Activated T-cell treated with anti-CD3 and anti-CD28 coated beads, Interleukin-2, amount 50 U/mL, for 72 hours (primary cell): Measurements from ENCODE around the gene ZNF79. TPM values are rescaled to one million over a fixed set of nuclear protein-coding genes. Genes with fewer than 3 reads are reported as not detected.

Source experiments
- ATAC-seq, 2 donors: fragments of 150-1000 bp; cut with Tn5 transposase; replicated peaks in 1 of 2; 2 replicates each; pipeline ENCODE4 v1.10.0; 2021; ENCODE audit warnings: moderate library complexity in 2 of 2, mild to moderate bottlenecking in 1 of 2
- DNase-seq, 2 donors: peaks; one replicate each; pipeline ENCODE4 v3.0.0; 2021 to 2022; ENCODE audit warnings: mixed read lengths in 1 of 2
- H3K27ac Mint-ChIP-seq: one replicate; pipeline ENCODE4 v1.8.0; 2022; ENCODE audit warnings: mild to moderate bottlenecking, moderate library complexity, mixed read lengths
- H3K27me3 Mint-ChIP-seq: one replicate; pipeline ENCODE4 v1.8.0; 2022; ENCODE audit warnings: low read depth, mixed read lengths
- H3K36me3 Mint-ChIP-seq, 2 donors: one replicate each; pipeline ENCODE4 v1.8.0; 2022; ENCODE audit warnings: mixed read lengths in 2 of 2, mild to moderate bottlenecking in 1 of 2; ENCODE audit not compliant: insufficient read depth in 2 of 2
- H3K4me1 Mint-ChIP-seq: one replicate; pipeline ENCODE4 v1.8.0; 2022; ENCODE audit warnings: low read depth, mixed read lengths
- H3K4me3 Mint-ChIP-seq, 2 donors: one replicate each; pipeline ENCODE4 v1.8.0; 2022; ENCODE audit warnings: mild to moderate bottlenecking in 2 of 2, mixed read lengths in 2 of 2, moderate library complexity in 2 of 2
- H3K9me3 Mint-ChIP-seq, 2 donors: one replicate each; pipeline ENCODE4 v1.8.0; 2022; ENCODE audit warnings: mixed read lengths in 2 of 2
- total RNA-seq, 2 donors: library from RNA; stranded (reverse); gene quantifications; one replicate each; pipeline ENCODE4 v1.2.3, GENCODE V29; 2022

The ZNF79 gene
- total RNA-seq, 2 donors from 2014 or later: 10.4 to 16.1 TPM

DNA sequence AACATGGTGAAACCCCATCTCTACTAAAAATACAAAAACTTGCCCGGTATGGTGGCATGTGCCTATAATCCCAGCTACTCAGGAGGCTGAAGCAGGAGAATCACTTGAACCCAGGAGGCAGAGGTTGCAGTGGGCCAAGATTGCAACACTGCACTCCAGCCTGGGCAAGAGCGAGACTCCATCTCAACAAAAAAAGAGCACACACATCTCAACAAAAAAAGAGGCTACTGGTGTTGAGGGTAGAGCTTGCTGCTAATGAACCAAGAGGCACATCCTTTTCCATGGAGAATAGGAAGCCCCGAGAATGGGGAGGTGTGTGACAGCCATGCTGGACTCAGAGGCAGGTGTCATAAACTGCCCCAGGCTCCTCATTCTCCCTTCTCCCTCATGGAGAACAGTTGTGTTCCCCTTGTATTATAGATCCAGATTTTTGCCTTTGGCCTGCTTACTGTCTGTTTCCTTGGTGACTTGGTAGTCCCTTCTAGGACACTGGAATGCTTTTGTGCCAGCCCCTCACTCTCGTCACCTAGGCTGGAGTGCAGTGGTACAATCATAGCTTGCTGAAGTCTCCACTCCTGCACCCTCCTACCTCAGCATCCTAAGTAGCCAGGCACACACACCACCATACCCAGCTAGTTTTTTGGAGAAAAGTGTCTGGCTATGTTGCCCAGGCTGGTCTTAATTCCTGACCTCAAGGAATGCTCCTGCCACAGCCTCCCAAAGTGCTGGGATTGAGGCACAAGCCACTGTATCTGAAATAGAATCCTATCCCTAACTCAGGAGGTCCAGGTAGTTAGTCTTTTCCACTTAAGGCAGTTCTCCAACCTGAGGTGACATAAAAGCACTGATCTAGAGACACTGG is 21.9 kb downstream of the ZNF79 start:
- Mint-ChIP-seq H3K36me3 (peaks cover 59 to 79% of the 10 kb centered on the region in 2 donors), H3K27ac (peak overlapping the region; percentile 61), H3K4me3 (no peak overlapping the region), H3K27me3 (no peaks in the 10 kb centered on the region), H3K4me1 (peaks cover 43% of the 10 kb centered on the region), H3K9me3 (peaks cover 2 to 12% of the 10 kb centered on the region in 2 donors)
- no peak for DNase-seq
- ATAC-seq: no peak

DNA sequence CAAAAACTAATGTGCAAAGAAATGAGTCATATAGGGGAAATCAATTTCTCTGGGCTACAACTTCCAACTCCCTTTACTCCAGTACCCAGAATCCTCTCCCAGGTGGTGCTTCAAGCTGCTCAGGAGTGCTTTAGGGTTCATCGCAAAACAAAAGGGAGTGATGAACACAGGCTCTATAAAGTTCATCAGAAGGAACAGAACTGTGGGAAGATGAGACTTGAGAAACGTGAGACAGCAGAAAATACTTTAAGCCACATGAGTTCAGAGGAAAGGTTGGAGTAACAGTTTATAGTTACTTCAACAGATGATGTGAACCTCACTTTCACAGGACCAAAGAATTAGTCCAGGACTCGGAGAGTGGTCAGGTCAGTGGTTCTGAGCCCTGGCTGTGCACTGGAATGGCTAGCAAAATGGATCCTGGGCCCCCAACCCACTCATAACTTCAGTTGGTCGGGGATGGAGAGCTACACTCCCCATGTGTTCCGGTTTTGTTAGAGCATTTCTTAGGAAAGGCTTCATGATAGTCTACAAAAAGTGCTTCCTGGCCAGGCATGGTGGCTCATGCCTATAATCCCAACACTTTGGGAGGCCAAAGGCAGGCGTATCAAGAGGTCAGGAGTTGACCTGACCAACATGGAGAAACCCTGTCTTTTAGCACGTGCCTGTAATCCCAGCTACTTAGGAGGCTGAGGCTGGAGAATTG is 22.7 kb downstream of the ZNF79 start:
- DNase-seq: no peak
- Mint-ChIP-seq H3K27me3 (no peaks in the 10 kb centered on the region), H3K4me1 (peaks cover 43% of the 10 kb centered on the region), H3K9me3 (peaks cover 2 to 12% of the 10 kb centered on the region in 2 donors), H3K36me3 (peaks cover 58 to 75% of the 10 kb centered on the region in 2 donors), H3K27ac (peak overlapping the region; percentile 61), H3K4me3 (peak overlapping the region; percentile 17 to 46)
- ATAC-seq: no peak

DNA sequence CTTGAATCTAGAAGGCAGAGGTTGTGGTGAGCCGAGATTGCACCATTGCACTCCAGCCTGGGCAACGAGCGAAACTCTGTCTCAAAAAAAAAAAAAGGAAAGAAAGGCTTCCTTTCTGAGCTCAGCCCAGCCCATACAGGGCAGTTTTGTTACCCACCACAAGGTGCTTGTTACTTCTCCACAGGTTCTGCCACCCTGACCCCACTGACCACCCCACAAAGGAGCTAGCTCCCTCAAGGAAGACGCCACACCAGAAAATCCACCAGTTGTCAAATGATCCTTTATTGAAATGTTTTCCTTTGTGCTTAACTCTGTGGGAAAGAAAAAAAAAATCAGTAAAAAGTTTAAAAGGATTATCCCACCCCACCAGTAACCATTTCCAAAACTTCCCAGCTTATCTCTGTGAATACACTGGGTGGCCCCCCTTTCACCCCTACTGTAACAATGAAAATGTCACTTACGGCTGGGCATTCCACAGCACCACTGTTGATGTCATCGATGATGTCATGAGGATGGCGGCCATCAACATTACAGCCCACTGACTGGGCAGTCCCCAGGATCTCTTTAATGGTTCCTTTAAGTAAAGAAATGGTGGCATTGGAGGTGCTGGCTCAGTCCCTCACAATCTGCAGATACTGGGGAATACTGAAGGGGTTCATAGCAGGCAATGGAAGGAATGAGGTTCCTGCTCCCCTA is 23.4 kb downstream of the ZNF79 start:
- H3K27ac Mint-ChIP-seq: peak overlapping the region; percentile 91
- H3K36me3 Mint-ChIP-seq: peaks cover 56 to 72% of the 10 kb centered on the region in 2 donors
- peaks cover 43% of the 10 kb centered on the region for H3K4me1 Mint-ChIP-seq
- H3K9me3 Mint-ChIP-seq: peaks cover 2 to 12% of the 10 kb centered on the region in 2 donors
- H3K4me3 Mint-ChIP-seq: peak overlapping the region; percentile 17 to 91
- no peak for DNase-seq
- H3K27me3 Mint-ChIP-seq: no peaks in the 10 kb centered on the region
- no peak for ATAC-seq

DNA sequence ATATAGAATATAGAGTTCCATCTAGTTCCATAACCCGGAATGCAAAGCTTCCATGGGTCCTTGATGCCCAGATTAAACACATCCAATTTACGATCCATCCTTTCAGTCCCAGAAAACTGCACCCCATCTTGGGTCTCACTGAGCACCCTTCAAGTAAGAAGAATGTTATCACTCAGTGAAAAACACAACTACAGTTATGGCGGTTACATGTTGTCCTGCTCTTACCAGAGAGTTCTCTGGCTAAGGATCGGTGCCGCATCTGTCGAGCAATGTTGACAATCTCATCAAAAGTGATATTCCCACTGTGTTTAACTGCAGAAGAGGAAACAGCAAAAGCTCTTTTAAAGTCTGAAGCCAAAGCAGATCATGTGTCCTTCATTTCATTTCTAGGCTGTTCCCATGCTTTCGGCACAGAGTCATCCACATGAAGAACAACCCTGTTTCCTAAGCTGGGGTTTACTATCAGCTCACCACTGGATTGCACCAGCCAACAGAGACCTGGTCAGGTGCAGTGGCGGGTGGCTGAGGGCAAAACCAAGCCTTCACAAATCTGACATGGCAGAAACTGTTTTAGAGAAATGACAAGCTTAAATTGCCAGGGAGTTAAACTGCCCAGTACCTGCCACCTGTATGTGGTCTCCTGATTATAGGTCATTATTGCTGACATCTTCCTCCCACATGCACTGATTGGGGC is 24.1 kb downstream of the ZNF79 start:
- Mint-ChIP-seq H3K4me1 (peaks cover 43% of the 10 kb centered on the region), H3K27me3 (no peaks in the 10 kb centered on the region), H3K9me3 (peaks cover 2 to 12% of the 10 kb centered on the region in 2 donors), H3K27ac (peak overlapping the region; percentile 91), H3K4me3 (peak overlapping the region; percentile 91 to 94), H3K36me3 (peaks cover 54 to 71% of the 10 kb centered on the region in 2 donors)
- ATAC-seq (no peak), DNase-seq (no peak)

DNA sequence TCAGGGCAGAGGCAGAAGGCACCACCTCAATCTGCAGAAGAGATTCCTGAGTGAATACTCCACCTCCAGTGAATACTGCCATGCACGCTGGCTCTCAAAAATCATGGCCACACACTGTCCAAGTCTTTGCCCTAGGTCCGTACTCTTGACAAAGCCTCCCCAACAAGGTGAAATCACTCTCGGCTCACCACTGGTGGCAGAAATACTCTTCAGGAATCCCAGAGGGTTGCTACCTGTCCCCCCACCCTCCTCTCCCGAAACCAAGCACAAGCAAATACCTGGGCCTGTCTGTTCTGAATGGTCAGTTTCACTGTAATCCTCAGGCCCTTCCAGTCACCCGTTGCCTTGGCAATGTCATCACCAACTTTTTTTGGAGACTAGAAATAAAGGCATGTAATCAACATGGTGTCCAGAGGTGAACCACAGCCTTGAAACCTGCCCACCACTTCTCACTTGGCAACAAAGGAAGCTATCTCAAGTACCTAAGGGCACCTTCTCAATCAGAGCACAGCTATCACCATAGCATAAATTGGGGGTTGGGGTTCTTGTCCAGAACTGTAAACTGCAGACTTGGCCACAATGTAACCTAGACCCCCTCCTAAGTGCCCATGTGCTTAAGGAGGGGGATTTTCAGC is 25.3 kb downstream of the ZNF79 start:
- Mint-ChIP-seq H3K27ac (peak overlapping the region; percentile 91), H3K4me3 (peak overlapping the region; percentile 91 to 94), H3K36me3 (peaks cover 47 to 59% of the 10 kb centered on the region in 2 donors), H3K27me3 (no peaks in the 10 kb centered on the region), H3K9me3 (peaks cover 2 to 9% of the 10 kb centered on the region in 2 donors), H3K4me1 (peaks cover 43% of the 10 kb centered on the region)
- DNase-seq (no peak), ATAC-seq (no peak)

DNA sequence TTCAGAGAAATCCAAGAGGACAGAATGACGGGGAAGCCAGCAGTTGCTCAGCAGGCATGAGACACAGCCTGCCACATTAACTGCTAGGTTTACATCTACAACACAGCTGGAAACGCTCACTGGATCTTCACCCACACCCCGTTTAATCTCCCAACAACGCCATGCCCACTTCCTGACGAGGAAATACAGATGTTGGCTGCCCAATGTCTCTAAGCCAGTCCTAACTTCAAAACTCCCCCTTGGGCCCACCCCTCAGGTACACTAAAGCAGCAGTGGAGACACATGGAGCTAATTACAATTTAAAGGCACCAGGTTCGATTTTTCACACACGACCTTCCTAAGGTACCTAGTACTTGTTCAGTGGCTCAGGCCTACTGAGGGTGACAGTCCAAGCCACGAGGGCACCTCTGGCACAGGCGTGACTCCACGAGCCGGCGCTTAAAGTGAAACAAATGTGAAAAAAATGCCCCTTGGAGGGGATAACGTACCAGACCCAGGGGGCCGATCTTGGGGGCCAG is 26.1 kb downstream of the ZNF79 start:
- Mint-ChIP-seq H3K27ac (peak overlapping the region; percentile 91), H3K27me3 (no peaks in the 10 kb centered on the region), H3K4me1 (peaks cover 43% of the 10 kb centered on the region), H3K4me3 (peak overlapping the region; percentile 91 to 94), H3K9me3 (peaks cover 0 to 2% of the 10 kb centered on the region in 2 donors), H3K36me3 (peaks cover 39 to 50% of the 10 kb centered on the region in 2 donors)
- peak; percentile 0 to 4 for ATAC-seq
- DNase-seq: no peak

DNA sequence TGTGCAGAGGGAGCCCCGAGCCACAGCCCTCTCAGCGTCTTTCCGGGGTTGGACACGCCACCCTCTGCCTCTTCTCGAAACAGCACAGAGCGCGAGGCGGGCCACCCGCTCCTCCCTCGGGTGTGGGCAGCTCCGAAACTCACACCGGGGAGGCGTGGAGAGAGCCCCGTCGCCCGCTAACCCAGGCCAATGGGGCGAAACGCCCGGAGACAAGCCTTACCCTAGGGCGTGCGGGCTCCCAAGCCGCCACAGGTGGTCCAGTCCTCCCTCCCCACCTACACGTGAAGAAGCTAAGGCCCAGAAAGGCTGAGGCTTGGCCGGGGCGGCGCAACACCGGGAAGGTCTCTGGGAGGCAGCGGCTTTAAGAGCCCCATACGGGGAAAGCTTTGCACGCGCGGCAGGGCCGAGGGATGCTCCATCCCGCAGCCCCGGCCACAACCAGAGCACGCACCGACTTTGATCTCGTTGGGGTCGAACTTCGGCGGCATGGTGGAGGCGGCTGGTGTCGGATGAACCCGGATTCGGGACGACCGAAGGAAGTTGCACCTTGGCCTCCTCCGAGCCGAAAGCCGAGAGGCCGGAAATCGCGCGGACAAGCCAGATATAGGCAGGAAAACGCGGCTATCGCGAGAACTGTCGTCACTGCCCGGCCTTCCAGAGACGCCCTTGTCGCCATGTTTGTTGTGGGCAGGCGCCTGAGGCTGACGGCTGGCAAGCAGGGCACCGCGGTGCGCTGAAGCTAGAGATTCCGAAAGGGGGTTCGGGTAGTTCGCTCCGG is 26.8 kb downstream of the ZNF79 start, which contains the start of the genes LRSAM1 and RPL12:
Gene LRSAM1, plus strand, starts transcription at position 681 of the 778 bp plus-strand sequence. CDS start 3,018 bp downstream, outside the sequence.
Gene RPL12, minus strand, starts transcription at position 577 of the 778 bp plus-strand sequence. Its CDS starts 89 bp downstream, at position 488.
- H3K4me3 Mint-ChIP-seq: peak within 1 kb of the TSS; percentile 91 to 94
- H3K4me1 Mint-ChIP-seq: peaks cover 43% of the 10 kb centered on the region
- DNase-seq (peak; percentile 98 to 99), ATAC-seq (peak; percentile 74 to 75)
- peaks cover 35 to 50% of the 10 kb centered on the region in 2 donors for H3K36me3 Mint-ChIP-seq
- H3K27ac Mint-ChIP-seq: peak within 1 kb of the TSS; percentile 91
- H3K27me3 Mint-ChIP-seq: no peaks in the 10 kb centered on the region
- no peaks in the 10 kb centered on the region for H3K9me3 Mint-ChIP-seq

DNA sequence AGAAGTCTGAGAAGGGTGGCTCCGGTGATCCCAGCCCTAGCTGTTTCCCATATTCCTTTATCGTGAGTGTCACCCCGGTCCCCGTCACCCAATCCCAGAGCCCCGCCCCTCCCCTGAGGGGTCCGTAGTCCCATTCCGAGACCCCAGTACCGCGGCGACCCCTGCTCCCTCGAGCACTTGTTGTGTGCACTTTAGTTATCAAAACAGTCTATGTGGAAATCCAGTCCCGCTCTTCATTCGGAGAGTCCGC is 27.4 kb downstream of the ZNF79 start:
- H3K9me3 Mint-ChIP-seq: no peaks in the 10 kb centered on the region
- no peaks in the 10 kb centered on the region for H3K27me3 Mint-ChIP-seq
- no peak for DNase-seq
- peaks cover 39% of the 10 kb centered on the region for H3K4me1 Mint-ChIP-seq
- H3K4me3 Mint-ChIP-seq: peak overlapping the region; percentile 91 to 94
- peaks cover 32 to 45% of the 10 kb centered on the region in 2 donors for H3K36me3 Mint-ChIP-seq
- peak in 1 of 2 donors; percentile 10 for ATAC-seq
- peak overlapping the region; percentile 91 for H3K27ac Mint-ChIP-seq

DNA sequence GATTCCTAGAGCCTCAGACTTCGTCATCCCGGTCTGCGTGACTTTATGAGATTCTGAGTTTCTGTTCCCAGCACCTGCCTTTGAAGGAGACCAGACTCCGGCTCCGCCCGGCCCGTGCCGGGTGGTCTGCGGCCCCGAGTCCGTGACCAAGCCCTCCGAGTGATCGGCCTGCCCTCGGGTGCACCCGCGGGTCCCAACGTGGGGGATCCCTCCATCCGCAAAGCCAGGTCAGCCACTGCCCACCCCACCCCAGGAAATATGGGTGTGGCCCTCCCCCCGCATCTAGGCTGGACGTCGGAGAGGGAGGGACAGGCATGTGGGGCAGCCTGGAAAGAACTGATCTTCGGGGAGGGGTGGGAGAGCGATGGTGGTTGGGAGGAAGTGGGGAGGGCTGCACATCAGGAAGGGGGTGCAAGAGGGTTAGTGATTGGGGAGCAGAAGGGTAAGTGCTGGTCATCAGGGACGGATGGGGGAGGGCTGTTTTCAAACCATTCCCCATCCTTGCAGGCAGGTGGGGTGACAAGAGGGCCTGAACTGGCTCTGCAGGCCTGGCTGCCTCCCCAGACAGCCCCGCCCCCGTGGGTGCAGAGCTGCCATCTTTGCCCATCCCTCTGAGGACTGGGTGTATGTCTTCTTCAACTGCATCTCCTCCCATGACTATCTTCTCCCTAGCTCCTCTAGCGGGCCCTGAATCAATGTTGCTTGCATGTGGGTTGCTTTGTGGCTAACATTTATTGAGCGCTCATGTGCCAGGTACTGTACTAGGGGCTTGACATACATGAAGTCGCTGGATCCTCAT is 27.9 kb downstream of the ZNF79 start:
- no peaks in the 10 kb centered on the region for H3K27me3 Mint-ChIP-seq
- H3K4me1 Mint-ChIP-seq: peaks cover 33% of the 10 kb centered on the region
- H3K27ac Mint-ChIP-seq: peak overlapping the region; percentile 91
- ATAC-seq (peak; percentile 17 to 19), DNase-seq (peak; percentile 62 to 66)
- no peaks in the 10 kb centered on the region for H3K9me3 Mint-ChIP-seq
- peak overlapping the region; percentile 91 to 94 for H3K4me3 Mint-ChIP-seq
- peaks cover 28 to 41% of the 10 kb centered on the region in 2 donors for H3K36me3 Mint-ChIP-seq

DNA sequence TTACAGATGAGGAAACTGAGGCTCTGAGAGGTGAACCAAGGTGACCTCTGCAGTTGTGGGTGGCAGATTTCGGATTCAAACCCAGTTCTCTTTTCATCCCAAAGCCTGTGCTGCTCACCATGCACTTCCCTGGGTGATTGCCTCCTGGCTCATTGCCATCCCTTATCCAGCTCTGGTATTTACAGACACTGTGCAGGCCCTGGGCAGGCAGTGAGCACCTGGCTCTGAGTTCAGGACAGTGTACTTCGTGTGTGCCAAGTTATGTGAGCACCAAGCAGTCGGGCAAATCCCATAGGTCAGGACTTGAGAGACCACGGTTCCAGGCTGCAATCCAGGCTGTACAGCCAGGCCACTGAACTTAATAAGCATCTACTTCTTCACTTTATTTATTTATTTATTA is 28.5 kb downstream of the ZNF79 start:
- Mint-ChIP-seq H3K27me3 (no peaks in the 10 kb centered on the region), H3K4me3 (peak overlapping the region; percentile 91 to 94), H3K9me3 (no peaks in the 10 kb centered on the region), H3K27ac (no peak overlapping the region), H3K4me1 (peaks cover 28% of the 10 kb centered on the region), H3K36me3 (peaks cover 26 to 38% of the 10 kb centered on the region in 2 donors)
- no peak for ATAC-seq
- DNase-seq: no peak
